SK-N-SH treated with all-trans-retinoic acid at 6 μM for 48 hours (cell line): ENCODE measurements around the gene TAF1B.

Source experiments
- ATAC-seq: fragments of 200-7000 bp; cut with Tn5 transposase; 3 replicates; pipeline ENCODE4 v1.9.1; 2020; ENCODE audit warnings: mild to moderate bottlenecking, moderate library complexity
- ARNTL ChIP-seq: fragments of 450-650 bp; formaldehyde crosslinking; IDR thresholded peaks from 2 replicates; pipeline ENCODE4 v1.5.0; 2020; ENCODE audit warnings: low read depth, mild to moderate bottlenecking, moderate library complexity, borderline replicate concordance
- BACH2 ChIP-seq: fragments of 250-450 bp; sonication (Bioruptor Pico); IDR thresholded peaks from 2 replicates; pipeline ENCODE4 v1.9.0; 2021; ENCODE audit warnings: mild to moderate bottlenecking, borderline replicate concordance
- CREB5 ChIP-seq: fragments of 250-450 bp; sonication (Bioruptor Pico); IDR thresholded peaks from 2 replicates; pipeline ENCODE4 v1.5.1; 2020; ENCODE audit warnings: low read depth, mild to moderate bottlenecking, moderate library complexity
- CSDC2 ChIP-seq: fragments of 250-450 bp; sonication (Bioruptor Pico); IDR thresholded peaks from 2 replicates; pipeline ENCODE4 v1.5.0; 2020; ENCODE audit warnings: mild to moderate bottlenecking, moderate library complexity
- ESRRG ChIP-seq: fragments of 250-450 bp; sonication (Bioruptor Pico); IDR thresholded peaks from 2 replicates; pipeline ENCODE4 v1.6.1; 2021; ENCODE audit warnings: mild to moderate bottlenecking
- GLIS3 ChIP-seq: fragments of 250-450 bp; sonication (Bioruptor Pico); IDR thresholded peaks from 2 replicates; pipeline ENCODE4 v1.5.0; 2020; ENCODE audit warnings: mild to moderate bottlenecking, moderate library complexity
- ISL1 ChIP-seq: fragments of 250-450 bp; sonication (Bioruptor Pico); IDR thresholded peaks from 2 replicates; pipeline ENCODE4 v2.1.2; 2022; ENCODE audit warnings: mild to moderate bottlenecking, moderate library complexity
- OSR1 ChIP-seq: fragments of 250-450 bp; sonication (Bioruptor Pico); IDR thresholded peaks from 2 replicates; pipeline ENCODE4 v1.8.0; 2022; ENCODE audit warnings: moderate library complexity, mild to moderate bottlenecking, inconsistent platforms
- PATZ1 ChIP-seq: fragments of 250-450 bp; sonication (Bioruptor Pico); IDR thresholded peaks from 2 replicates; pipeline ENCODE4 v1.8.0; 2020; ENCODE audit warnings: mild to moderate bottlenecking, moderate library complexity, borderline replicate concordance
- PPARA ChIP-seq: fragments of 250-450 bp; sonication (Bioruptor Pico); IDR thresholded peaks from 2 replicates; pipeline ENCODE4 v1.5.0; 2020; ENCODE audit warnings: mild to moderate bottlenecking, borderline replicate concordance
- RARB ChIP-seq: fragments of 250-450 bp; sonication (Bioruptor Pico); IDR thresholded peaks from 2 replicates; pipeline ENCODE4 v1.8.0; 2021; ENCODE audit warnings: mild to moderate bottlenecking, moderate library complexity
- TCF4 ChIP-seq: fragments of 250-450 bp; sonication (Bioruptor Pico); IDR thresholded peaks from 2 replicates; pipeline ENCODE4 v1.8.0; 2021; ENCODE audit warnings: mild to moderate bottlenecking, moderate library complexity, borderline replicate concordance
- TOX ChIP-seq: fragments of 250-450 bp; sonication (Bioruptor Pico); IDR thresholded peaks from 2 replicates; pipeline ENCODE4 v1.8.0; 2021; ENCODE audit warnings: mild to moderate bottlenecking, moderate library complexity, borderline replicate concordance
- TSHZ2 ChIP-seq: fragments of 250-450 bp; sonication (Bioruptor Pico); IDR thresholded peaks from 2 replicates; pipeline ENCODE4 v1.5.0; 2020; ENCODE audit warnings: mild to moderate bottlenecking, moderate library complexity
- ZC3H10 ChIP-seq: fragments of 250-450 bp; sonication (Bioruptor Pico); IDR thresholded peaks from 2 replicates; pipeline ENCODE4 v1.5.1; 2021; ENCODE audit warnings: mild to moderate bottlenecking, moderate library complexity
- ZFP3 ChIP-seq: fragments of 250-450 bp; sonication (Bioruptor Pico); IDR thresholded peaks from 2 replicates; pipeline ENCODE4 v1.5.0; 2020; ENCODE audit warnings: mild to moderate bottlenecking, moderate library complexity
- ZFP30 ChIP-seq: fragments of 450-650 bp; formaldehyde crosslinking; IDR thresholded peaks from 2 replicates; pipeline ENCODE4 v1.5.0; 2022; ENCODE audit warnings: mild to moderate bottlenecking, moderate library complexity
- ZNF565 ChIP-seq: fragments of 450-650 bp; formaldehyde crosslinking; conservative IDR thresholded peaks from 2 replicates; pipeline ENCODE4 v1.5.0; 2020; ENCODE audit warnings: low read depth, mild to moderate bottlenecking, moderate library complexity
- ZNF70 ChIP-seq: fragments of 450-650 bp; formaldehyde crosslinking; IDR thresholded peaks from 2 replicates; pipeline ENCODE4 v1.5.0; 2020; ENCODE audit warnings: mild to moderate bottlenecking, moderate library complexity
- ZNF8 ChIP-seq: fragments of 450-650 bp; formaldehyde crosslinking; IDR thresholded peaks from 2 replicates; pipeline ENCODE4 v1.5.0; 2020; ENCODE audit warnings: mild to moderate bottlenecking, moderate library complexity
- TF ChIP-seq, protein P1 (sequence below): fragments of 250-450 bp; sonication (Bioruptor Pico); IDR thresholded peaks from 2 replicates; pipeline ENCODE4 v1.8.0; 2021; ENCODE audit warnings: low read depth, mild to moderate bottlenecking, moderate library complexity, borderline replicate concordance
- TF ChIP-seq, protein P2 (sequence below): fragments of 250-450 bp; sonication (Bioruptor Pico); IDR thresholded peaks from 2 replicates; pipeline ENCODE4 v1.5.1; 2021; ENCODE audit warnings: mild to moderate bottlenecking, moderate library complexity

Gene TAF1B

GRCh38 chr2:9807056-9807455, 36.2 kb upstream of the TAF1B start:
- TF ChIP-seq RARB (CRISPR knock-in tag), result no peak
- no peak for TF ChIP-seq ZFP3 (CRISPR knock-in tag)
- no peak for TF ChIP-seq OSR1 (CRISPR knock-in tag)
- TF ChIP-seq CREB5, result no peak
- TF ChIP-seq TOX (CRISPR knock-in tag), result no peak
- no peak for TF ChIP-seq ZC3H10 (CRISPR knock-in tag)
- TF ChIP-seq CSDC2 (CRISPR knock-in tag), result no peak
- TF ChIP-seq PPARA (CRISPR knock-in tag), result no peak
- TF ChIP-seq PATZ1 (CRISPR knock-in tag), result no peak
- TF ChIP-seq ZNF565 (CRISPR knock-in tag), result no peak
- TF ChIP-seq GLIS3 (CRISPR knock-in tag), result no peak
- no peak for TF ChIP-seq TSHZ2 (CRISPR knock-in tag)
- no peak for TF ChIP-seq ARNTL (CRISPR knock-in tag)
- ATAC-seq, result no peak

GRCh38 chr2:9807555-9808305, 35.5 kb upstream of the TAF1B start:
- no peak for ATAC-seq
- TF ChIP-seq, protein P1, sequence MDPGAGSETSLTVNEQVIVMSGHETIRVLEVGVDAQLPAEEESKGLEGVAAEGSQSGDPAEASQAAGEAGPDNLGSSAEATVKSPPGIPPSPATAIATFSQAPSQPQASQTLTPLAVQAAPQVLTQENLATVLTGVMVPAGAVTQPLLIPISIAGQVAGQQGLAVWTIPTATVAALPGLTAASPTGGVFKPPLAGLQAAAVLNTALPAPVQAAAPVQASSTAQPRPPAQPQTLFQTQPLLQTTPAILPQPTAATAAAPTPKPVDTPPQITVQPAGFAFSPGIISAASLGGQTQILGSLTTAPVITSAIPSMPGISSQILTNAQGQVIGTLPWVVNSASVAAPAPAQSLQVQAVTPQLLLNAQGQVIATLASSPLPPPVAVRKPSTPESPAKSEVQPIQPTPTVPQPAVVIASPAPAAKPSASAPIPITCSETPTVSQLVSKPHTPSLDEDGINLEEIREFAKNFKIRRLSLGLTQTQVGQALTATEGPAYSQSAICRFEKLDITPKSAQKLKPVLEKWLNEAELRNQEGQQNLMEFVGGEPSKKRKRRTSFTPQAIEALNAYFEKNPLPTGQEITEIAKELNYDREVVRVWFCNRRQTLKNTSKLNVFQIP (CRISPR knock-in tag), result no peak
- TF ChIP-seq, protein P2, sequence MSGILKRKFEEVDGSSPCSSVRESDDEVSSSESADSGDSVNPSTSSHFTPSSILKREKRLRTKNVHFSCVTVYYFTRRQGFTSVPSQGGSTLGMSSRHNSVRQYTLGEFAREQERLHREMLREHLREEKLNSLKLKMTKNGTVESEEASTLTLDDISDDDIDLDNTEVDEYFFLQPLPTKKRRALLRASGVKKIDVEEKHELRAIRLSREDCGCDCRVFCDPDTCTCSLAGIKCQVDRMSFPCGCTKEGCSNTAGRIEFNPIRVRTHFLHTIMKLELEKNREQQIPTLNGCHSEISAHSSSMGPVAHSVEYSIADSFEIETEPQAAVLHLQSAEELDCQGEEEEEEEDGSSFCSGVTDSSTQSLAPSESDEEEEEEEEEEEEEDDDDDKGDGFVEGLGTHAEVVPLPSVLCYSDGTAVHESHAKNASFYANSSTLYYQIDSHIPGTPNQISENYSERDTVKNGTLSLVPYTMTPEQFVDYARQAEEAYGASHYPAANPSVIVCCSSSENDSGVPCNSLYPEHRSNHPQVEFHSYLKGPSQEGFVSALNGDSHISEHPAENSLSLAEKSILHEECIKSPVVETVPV (CRISPR knock-in tag), result no peak
- TF ChIP-seq TCF4 (no peak), ISL1 (no peak), CREB5 (no peak), ARNTL (CRISPR knock-in tag) (no peak), TOX (CRISPR knock-in tag) (no peak), OSR1 (CRISPR knock-in tag) (no peak), ESRRG (CRISPR knock-in tag) (no peak), ZFP3 (CRISPR knock-in tag) (no peak), ZFP30 (no peak), ZNF70 (no peak), PPARA (CRISPR knock-in tag) (no peak), RARB (CRISPR knock-in tag) (no peak), ZNF8 (no peak), GLIS3 (CRISPR knock-in tag) (no peak), CSDC2 (CRISPR knock-in tag) (no peak), BACH2 (no peak), PATZ1 (CRISPR knock-in tag) (no peak), TSHZ2 (CRISPR knock-in tag) (no peak)
